Right lobe of liver (tissue), 6 donors: ENCODE measurements around the gene DMRT1. TPM values are rescaled to one million over a fixed set of nuclear protein-coding genes. Genes with fewer than 3 reads are reported as not detected.

ENCODE experiments used
- ATAC-seq, 4 donors: fragments of 200-7000 bp; cut with Tn5 transposase; one replicate each; pipeline ENCODE4 v1.9.1; 2020; ENCODE audit warnings: mild to moderate bottlenecking in 4 of 4, moderate library complexity in 4 of 4
- DNase-seq, 3 donors: peaks; one replicate each; pipeline ENCODE4 v3.0.0-alpha.2; 2020
- H3K27ac ChIP-seq, 3 donors: fragments of 200-600 bp; one replicate each; pipeline ENCODE4 v1.8.0; 2022
- H3K27me3 ChIP-seq, 2 donors: fragments of 200-600 bp; one replicate each; pipeline ENCODE4 v1.8.0; 2022
- H3K36me3 ChIP-seq, 4 donors: fragments of 200-600 bp; sonication (generic) in 1 of 4; one replicate each; pipeline versions ENCODE4 v1.5.1 to v1.8.0; 2017 to 2022; ENCODE audit warnings: control low read depth in 1 of 4
- H3K4me1 ChIP-seq, 4 donors: fragments of 200-600 bp; sonication (generic) in 1 of 4; one replicate each; pipeline versions ENCODE4 v1.5.1 to v1.8.0; 2017 to 2022; ENCODE audit warnings: control low read depth in 1 of 4
- H3K4me3 ChIP-seq, 3 donors: fragments of 200-600 bp; one replicate each; pipeline ENCODE4 v1.8.0; 2022
- H3K9me3 ChIP-seq, 4 donors: fragments of 200-600 bp; sonication (generic) in 1 of 4; one replicate each; pipeline versions ENCODE4 v1.5.1 to v1.8.0; 2017 to 2022; ENCODE audit warnings: control low read depth in 1 of 4
- POLR2A ChIP-seq: fragments of 450-650 bp; IDR thresholded peaks from one replicate; pipeline ENCODE4 v1.6.1; 2017; ENCODE audit warnings: antibody characterized with exemption, mild to moderate bottlenecking
- WGBS: methylation state at CpG from one replicate; pipeline ENCODE4 v1.1.6; 2018; ENCODE audit warnings: low coverage, low lambda C conversion rate; ENCODE audit not compliant: insufficient coverage; ENCODE audit errors: missing lambda C conversion rate; 5-methylcytosine and 5-hydroxymethylcytosine counted together
- intact Hi-C, 2 donors: fragments of 100-400 bp; cut with DNase I; formaldehyde crosslinking; loops; one replicate each; pipeline versions ENCODE4 v1.11.2 to v1.14.1; 2022
- total RNA-seq, 6 experiments: library from RNA; depleted of rRNA in 2 of 6; stranded (reverse); fragments of >200 nt in 2 of 6; fragmentation: NEBNext Ultra II Directional in 3 of 6; extraction: Animal tissue kit (Norgen Biotek cat#: 25700) in 3 of 6; gene quantifications; one replicate each; pipeline versions ENCODE4 v1.1.0 to v1.2.4, GENCODE V29; 2016 to 2023
- TF ChIP-seq, protein P1 (sequence below), 4 donors: fragments of 200-600 bp in 3 of 4; fragments of 450-650 bp in 1 of 4; IDR thresholded peaks; one replicate each; pipeline versions ENCODE4 v1.5.1 to v1.8.0; 2016 to 2022; ENCODE audit warnings: antibody characterized with exemption in 4 of 4, mild to moderate bottlenecking in 2 of 4
- donor health status: DM: no; HTN: yes; CAD: no.
- donor health status: DM: no; HTN: no; CAD: no.
- donor health status: DM: no; HTN: no; CAD: no.
- donor health status: DM: no; HTN: yes; CAD: no.
- donor health status: DM: no; HTN: yes; CAD: no.

The DMRT1 gene
- total RNA-seq, 6 experiments from 2014 or later, result not detected

DNA sequence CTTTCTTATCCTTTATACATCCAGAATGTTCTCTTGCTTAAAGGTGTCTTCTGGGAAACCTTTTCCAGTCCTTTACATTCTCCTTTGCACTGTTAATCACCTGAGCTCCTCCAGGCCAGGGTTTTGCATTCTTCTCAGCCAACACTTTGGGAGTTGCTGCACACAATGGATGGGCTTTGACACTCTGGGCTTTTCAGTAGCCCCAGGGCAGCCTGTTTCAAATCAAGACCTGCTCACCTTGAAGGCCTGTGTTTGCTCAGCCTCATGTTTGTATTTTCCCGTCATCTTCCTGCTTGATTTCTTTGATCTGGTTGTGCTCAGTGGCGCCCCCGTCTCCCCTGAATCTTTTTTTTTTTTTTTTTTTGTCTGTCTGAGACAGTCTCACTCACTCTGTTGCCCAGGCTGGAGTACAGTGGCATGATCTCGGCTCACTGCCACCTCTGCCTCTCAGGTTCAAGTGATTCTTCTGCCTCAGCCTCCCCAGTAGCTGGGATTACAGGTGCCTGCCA, 41.0 kb downstream of the DMRT1 start:
- intact Hi-C loops, result no loop called here
- ATAC-seq (no peak), DNase-seq (no peak)
- 15% methylated on average over 4 of the region's 4 CpGs for WGBS
- H3K4me1 ChIP-seq, result no peaks in the 10 kb centered on the region
- H3K9me3 ChIP-seq, result no peaks in the 10 kb centered on the region
- no peaks in the 10 kb centered on the region for H3K36me3 ChIP-seq
- no peaks in the 10 kb centered on the region for H3K27me3 ChIP-seq
- no peak overlapping the region for H3K27ac ChIP-seq
- H3K4me3 ChIP-seq, result no peak overlapping the region
- no peak for TF ChIP-seq POLR2A
- TF ChIP-seq, protein P1, sequence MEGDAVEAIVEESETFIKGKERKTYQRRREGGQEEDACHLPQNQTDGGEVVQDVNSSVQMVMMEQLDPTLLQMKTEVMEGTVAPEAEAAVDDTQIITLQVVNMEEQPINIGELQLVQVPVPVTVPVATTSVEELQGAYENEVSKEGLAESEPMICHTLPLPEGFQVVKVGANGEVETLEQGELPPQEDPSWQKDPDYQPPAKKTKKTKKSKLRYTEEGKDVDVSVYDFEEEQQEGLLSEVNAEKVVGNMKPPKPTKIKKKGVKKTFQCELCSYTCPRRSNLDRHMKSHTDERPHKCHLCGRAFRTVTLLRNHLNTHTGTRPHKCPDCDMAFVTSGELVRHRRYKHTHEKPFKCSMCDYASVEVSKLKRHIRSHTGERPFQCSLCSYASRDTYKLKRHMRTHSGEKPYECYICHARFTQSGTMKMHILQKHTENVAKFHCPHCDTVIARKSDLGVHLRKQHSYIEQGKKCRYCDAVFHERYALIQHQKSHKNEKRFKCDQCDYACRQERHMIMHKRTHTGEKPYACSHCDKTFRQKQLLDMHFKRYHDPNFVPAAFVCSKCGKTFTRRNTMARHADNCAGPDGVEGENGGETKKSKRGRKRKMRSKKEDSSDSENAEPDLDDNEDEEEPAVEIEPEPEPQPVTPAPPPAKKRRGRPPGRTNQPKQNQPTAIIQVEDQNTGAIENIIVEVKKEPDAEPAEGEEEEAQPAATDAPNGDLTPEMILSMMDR (IDR thresholded peaks at IDR 0.05), result no peak

DNA sequence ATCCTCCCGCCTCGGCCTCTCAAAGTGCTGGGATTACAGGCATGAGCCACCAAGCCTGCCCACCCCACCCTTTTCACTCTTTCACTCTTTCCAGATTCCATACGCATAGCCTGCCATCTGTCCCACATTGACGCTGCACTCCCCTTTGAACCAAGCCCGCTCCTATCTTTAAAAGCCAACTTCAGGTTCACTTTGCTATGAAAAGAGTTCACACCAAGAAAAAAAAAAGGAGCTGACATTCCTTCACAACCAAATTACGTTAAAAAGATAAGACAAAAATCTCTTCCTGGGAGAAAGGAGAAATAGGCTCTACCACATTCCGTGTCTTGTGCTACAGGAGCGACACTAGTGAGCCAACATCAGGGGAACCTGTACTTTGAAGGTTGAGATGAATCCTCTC, 41.5 kb downstream of the DMRT1 start:
- H3K36me3 ChIP-seq, result no peaks in the 10 kb centered on the region
- H3K9me3 ChIP-seq, result no peaks in the 10 kb centered on the region
- intact Hi-C loops, result no loop called here
- no peak for ATAC-seq
- H3K4me3 ChIP-seq, result no peak overlapping the region
- no peak overlapping the region for H3K27ac ChIP-seq
- H3K27me3 ChIP-seq, result no peaks in the 10 kb centered on the region
- DNase-seq, result no peak
- H3K4me1 ChIP-seq, result no peaks in the 10 kb centered on the region
- TF ChIP-seq POLR2A, result no peak
- TF ChIP-seq, protein P1 (IDR thresholded peaks at IDR 0.05), result no peak
- WGBS, result 61% methylated on average over 7 of the region's 8 CpGs

DNA sequence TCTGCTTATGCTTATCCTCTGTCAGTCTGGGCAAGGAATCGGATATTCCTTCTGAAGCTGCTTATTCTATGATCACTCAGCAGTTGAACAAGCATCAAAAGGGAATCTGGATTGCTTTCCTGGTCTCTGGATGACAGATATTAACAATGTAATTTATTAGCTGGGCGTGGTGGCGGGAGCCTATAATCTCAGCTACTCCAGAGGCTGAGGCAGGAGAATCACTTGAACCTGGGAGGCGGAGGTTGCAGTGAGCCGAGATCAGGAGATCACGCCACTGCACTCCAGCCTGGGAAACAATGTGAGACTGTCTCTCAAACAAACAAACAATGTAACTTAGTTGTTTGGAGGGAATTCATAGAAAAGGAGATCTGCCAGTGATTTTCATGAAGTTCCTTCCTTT, 45.4 kb downstream of the DMRT1 start:
- ATAC-seq (no peak), DNase-seq (no peak)
- Histone ChIP-seq H3K27me3 (no peaks in the 10 kb centered on the region), H3K4me3 (no peak overlapping the region), H3K4me1 (no peaks in the 10 kb centered on the region), H3K36me3 (no peaks in the 10 kb centered on the region), H3K9me3 (no peaks in the 10 kb centered on the region), H3K27ac (no peak overlapping the region)
- no peak for TF ChIP-seq POLR2A
- TF ChIP-seq, protein P1 (IDR thresholded peaks at IDR 0.05), result no peak
- intact Hi-C loops, result no loop called here
- 49% methylated on average over 2 of the region's 6 CpGs for WGBS

DNA sequence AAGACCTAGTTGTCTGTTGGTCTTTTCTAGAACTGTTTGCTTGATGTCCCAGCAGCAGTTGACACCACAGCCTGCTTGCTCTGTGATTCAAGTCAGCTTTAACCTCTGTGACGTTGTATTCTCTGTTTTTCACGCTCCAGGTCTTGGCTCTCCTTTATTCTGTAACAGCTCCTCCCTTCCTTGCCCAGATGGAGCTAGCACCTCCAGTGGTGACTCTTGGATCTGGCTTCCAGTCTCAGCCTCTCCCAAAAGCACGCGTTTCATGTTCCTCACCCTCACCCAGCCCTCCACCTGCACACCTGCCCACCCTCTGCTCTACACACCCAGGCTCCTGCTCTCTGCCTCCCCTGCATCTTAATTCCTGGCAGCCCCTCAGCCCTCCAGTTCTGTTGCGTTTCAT, 50.6 kb downstream of the DMRT1 start:
- Histone ChIP-seq H3K27ac (no peak overlapping the region), H3K9me3 (no peaks in the 10 kb centered on the region), H3K4me1 (peaks cover 0 to 5% (median 0%) of the 10 kb centered on the region in 4 donors), H3K36me3 (no peaks in the 10 kb centered on the region), H3K27me3 (no peaks in the 10 kb centered on the region), H3K4me3 (no peak overlapping the region)
- DNase-seq, result no peak
- intact Hi-C loops, result loop anchor here (5.0 kb wide), 2 partner anchors 110 to 115 kb away; no protein-coding TSS in a partner anchor
- WGBS, result 69% methylated on average over 3 of the region's 5 CpGs
- no peak for ATAC-seq
- TF ChIP-seq, protein P1 (IDR thresholded peaks at IDR 0.05), result no peak
- no peak for TF ChIP-seq POLR2A

DNA sequence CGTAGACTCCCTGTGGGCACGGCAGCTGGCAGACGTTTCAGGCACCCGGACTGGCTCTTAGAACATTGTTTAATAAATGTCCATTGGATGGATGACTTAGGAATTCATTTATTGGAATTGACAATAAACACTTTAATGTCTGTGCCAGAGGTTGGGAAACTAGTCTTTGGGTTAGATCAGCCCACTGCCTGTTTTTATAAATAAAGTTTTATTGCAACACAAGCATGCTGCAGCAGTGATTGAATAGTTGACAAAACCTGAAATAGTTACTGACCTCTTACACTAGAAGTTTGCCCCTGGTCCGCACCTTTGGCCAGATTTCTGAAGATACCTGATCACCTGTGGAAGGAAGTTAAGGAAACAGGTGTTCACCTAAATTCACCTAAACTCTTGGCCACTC, 51.6 kb downstream of the DMRT1 start:
- H3K4me1 ChIP-seq, result peaks cover 0 to 5% (median 0%) of the 10 kb centered on the region in 4 donors
- no peak for ATAC-seq
- WGBS, result 66% methylated on average over 5 of the region's 5 CpGs
- intact Hi-C loops, result loop anchor here (5.0 kb wide), 2 partner anchors 109 to 114 kb away; no protein-coding TSS in a partner anchor
- H3K27me3 ChIP-seq, result no peaks in the 10 kb centered on the region
- DNase-seq, result no peak
- no peak overlapping the region for H3K27ac ChIP-seq
- no peak overlapping the region for H3K4me3 ChIP-seq
- TF ChIP-seq, protein P1 (IDR thresholded peaks at IDR 0.05), result no peak
- no peak for TF ChIP-seq POLR2A
- no peaks in the 10 kb centered on the region for H3K36me3 ChIP-seq
- no peaks in the 10 kb centered on the region for H3K9me3 ChIP-seq
